GM13976 (cell line): ENCODE results near the gene KCNG1.
A peak's percentile ranks its signal among the peaks of the same experiment; 100 is the strongest.

Experiments
- DNase-seq: peaks from one replicate; pipeline ENCODE4 v3.0.0; 2012; ENCODE audit warnings: low spot score
- CTCF ChIP-seq: IDR thresholded peaks from 2 replicates; pipeline ENCODE4 v1.5.1; 2012; ENCODE audit warnings: borderline replicate concordance, mild to moderate bottlenecking; ENCODE audit not compliant: insufficient read depth; ENCODE audit errors: extremely low read depth, missing control alignments, control extremely low read depth
- in situ Hi-C: fragments of 300-500 bp; cut with MboI; formaldehyde crosslinking; loops from one replicate; pipeline ENCODE4 v1.12.0; 2022; ENCODE audit warnings: low sequenced_read_pairs, mixed read lengths, inconsistent platforms; ENCODE audit not compliant: unreplicated experiment

Gene KCNG1

GRCh38 chr20:50959543-50960126 is 63.3 kb downstream of the KCNG1 start:
- no peak for DNase-seq
- TF ChIP-seq CTCF: no peak
- in situ Hi-C loops: no loop called here

GRCh38 chr20:50958615-50959542 is 64.0 kb downstream of the KCNG1 start, which contains the start of gene MOCS3:
Gene MOCS3 (plus strand): TSS chr20:50958818. CDS start chr20:50958843, 25 bp downstream.
- in situ Hi-C loops: no loop called here
- TF ChIP-seq CTCF: no peak
- DNase-seq: peak; percentile 90

- no peak for TF ChIP-seq CTCF
- peak; percentile 91 for DNase-seq
- in situ Hi-C loops: no loop called here
Measured at GRCh38 chr20:50957798-50958614, 64.9 kb downstream of the KCNG1 start, which contains the start of gene DPM1. Gene DPM1 (minus strand): TSS chr20:50958532. CDS start chr20:50958523, 9 bp downstream.

GRCh38 chr20:50957276-50957675 is 65.6 kb downstream of the KCNG1 start:
- in situ Hi-C loops: no loop called here
- TF ChIP-seq CTCF: no peak
- no peak for DNase-seq

- no peak for TF ChIP-seq CTCF
- no peak for DNase-seq
- in situ Hi-C loops: no loop called here
Measured at GRCh38 chr20:50953821-50954220, 69.1 kb downstream of the KCNG1 start.
